GM12801 (cell line): ENCODE data around the gene BCL11B.

Source experiments
- CTCF ChIP-seq: IDR thresholded peaks from one replicate; pipeline ENCODE4 v1.5.1; 2011; ENCODE audit warnings: control low read depth; ENCODE audit not compliant: insufficient read length; ENCODE audit errors: extremely low read depth

Gene BCL11B

DNA sequence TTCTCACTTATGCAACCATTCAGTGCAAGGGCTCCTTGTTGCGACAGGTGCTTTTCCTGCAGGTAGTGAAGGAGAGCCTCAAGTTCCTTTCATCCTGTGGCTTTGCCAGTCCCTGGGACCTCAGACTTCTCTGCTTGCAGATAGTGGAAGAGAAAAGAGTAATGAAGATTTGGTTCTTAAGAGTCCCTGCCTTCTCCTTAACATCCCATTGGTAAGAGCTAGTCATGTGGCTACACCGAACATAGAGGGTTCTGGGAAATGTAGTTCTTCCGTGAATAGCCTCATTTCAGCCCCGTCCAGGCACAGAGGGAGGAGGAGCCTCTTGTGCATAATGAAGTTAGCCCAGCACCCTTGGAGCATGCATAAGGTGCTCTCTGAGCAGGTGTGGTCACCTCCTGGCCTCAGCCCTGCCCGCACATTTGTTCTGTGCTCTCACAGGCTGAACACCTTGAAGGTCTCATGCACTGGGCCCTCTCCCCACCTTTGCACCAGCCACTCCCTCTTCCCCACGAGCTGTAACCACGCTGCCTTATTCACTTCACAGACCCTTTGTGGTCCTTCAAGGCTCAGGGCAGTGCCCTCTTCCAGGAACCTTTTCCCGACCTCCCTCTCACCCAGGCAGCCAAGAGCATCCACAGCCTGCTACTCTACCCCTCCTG, 134.0 kb downstream of the BCL11B start:
- TF ChIP-seq CTCF, result no peak

DNA sequence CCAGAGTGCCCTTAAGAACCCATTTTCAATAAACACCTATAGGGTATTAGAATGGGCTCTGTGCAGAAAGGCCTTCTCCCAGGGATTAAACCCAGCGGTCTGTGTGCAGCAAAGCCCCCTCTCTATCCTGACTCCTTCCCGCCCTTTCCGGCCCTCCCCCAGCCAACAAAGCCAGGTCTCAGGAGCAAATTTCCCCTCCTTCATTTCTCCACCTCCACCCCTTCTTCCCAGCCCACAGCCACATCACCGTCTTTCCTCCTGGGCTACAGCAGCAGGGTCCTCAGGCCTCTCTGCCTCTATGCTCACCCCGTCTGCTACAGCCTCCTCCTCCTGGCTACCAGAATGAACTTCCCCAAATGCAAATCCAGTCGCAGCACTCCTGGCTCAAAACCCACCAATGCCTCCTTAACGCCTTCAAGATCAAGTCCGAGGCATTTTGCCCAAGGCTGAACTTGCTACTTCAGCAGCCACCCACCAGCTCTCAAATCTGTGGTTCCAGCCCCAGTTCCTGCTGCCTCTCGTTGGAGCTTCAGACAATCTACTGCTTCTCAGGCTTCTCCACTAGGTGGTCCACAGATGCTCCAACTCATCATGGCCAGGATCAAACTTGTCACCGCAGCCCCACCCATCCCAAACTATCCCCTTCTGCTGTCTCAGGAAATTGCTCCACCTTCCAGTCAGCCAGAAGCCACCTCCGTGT, 134.8 kb downstream of the BCL11B start:
- TF ChIP-seq CTCF, result no peak

- TF ChIP-seq CTCF, result no peak
Measured at GRCh38 chr14:99136401-99136800, 135.6 kb downstream of the BCL11B start.

- no peak for TF ChIP-seq CTCF
Measured at GRCh38 chr14:99136047-99136400, 136.0 kb downstream of the BCL11B start.

DNA sequence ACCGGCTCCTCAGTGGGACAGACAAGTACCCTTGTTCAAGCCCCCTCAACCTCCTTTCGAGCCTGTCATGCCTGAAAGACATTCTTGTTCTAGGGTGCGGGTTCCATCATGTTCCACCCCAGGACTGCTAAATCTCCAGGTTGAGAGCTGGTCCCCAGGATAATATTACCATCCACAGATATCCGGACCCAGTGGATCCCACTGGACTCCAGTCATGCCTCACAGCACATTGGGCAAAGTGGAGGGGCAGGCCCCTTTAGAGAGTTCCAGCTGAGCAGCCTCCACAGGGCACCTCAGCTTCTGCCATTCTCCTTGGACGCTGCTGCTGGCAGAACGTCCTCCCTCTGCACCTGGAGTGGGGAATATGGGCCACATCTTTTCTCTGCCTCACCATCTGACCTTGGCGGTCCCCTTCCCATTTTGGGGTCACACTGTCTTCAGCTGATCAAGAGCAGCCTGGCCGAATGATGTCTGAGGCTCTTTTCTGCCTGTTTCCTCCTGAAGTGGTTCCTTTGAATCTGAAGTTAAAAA, 137.4 kb downstream of the BCL11B start:
- TF ChIP-seq CTCF, result no peak

DNA sequence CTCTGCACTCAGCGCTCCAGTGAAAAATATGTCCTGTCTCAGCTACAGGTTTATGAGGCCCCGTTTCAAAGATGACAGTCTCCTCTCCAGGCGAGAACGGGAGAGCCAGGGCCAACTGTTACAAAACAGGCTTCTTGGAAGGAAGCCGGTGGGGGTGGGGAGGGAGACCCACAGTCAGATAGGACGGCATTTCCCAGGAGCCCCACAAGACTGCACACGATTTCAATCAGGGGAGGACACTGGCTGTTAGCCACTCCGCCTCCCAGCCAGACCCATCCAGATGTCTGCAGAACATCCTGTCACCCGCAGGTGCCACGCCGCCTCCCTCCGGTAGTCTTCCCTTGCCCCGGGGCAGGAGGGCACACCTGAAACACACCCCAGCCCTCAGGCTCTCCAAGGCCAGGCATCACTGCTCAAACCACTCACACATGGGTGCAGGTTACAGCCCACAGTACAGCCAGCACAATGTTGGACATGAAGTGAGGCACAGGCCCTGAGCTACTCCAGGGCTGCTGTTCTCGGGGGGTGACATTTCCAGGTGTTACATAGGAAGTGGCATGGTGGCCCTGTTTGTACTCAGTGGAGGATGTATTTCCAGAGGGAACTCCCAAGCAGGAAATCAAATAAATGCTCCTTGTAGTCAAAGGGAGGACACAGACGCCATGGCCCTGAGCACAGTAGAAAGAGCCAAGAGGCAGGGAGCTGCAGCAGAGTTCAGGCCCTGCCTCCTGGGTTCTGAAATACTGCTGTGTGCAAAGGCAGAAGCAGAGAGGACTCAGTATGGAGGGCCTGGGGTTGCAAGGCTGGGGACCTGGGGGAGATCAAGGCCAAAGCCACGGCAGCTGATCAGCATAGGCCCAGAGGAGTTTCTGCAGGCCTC, 138.1 kb downstream of the BCL11B start:
- no peak for TF ChIP-seq CTCF
